KMS-11 (cell line): Measurements from ENCODE around the gene LTA.

Source experiments
- H2AFZ ChIP-seq: fragments of 200-600 bp; sonication (generic); 2 replicates; pipeline ENCODE4 v1.6.1; 2016; ENCODE audit warnings: antibody characterized with exemption, mixed run types, low read depth
- H3K27ac ChIP-seq: fragments of 200-600 bp; sonication (generic); 2 replicates; pipeline ENCODE4 v1.6.1; 2016; ENCODE audit warnings: mild to moderate bottlenecking, mixed run types
- H3K27me3 ChIP-seq: fragments of 200-600 bp; sonication (generic); 2 replicates; pipeline ENCODE4 v1.6.1; 2017; ENCODE audit warnings: mild to moderate bottlenecking, low read depth, mixed run types, moderate library complexity; ENCODE audit not compliant: insufficient read depth
- H3K36me3 ChIP-seq: fragments of 200-600 bp; sonication (generic); 2 replicates; pipeline ENCODE4 v1.6.1; 2017; ENCODE audit warnings: mild to moderate bottlenecking, mixed run types; ENCODE audit not compliant: insufficient read depth
- H3K4me1 ChIP-seq: fragments of 200-600 bp; sonication (generic); 2 replicates; pipeline ENCODE4 v1.6.1; 2016; ENCODE audit warnings: mild to moderate bottlenecking, low read depth, mixed run types; ENCODE audit not compliant: poor library complexity, severe bottlenecking
- H3K4me2 ChIP-seq: fragments of 200-600 bp; sonication (generic); 2 replicates; pipeline ENCODE4 v1.7.0; 2016; ENCODE audit warnings: mild to moderate bottlenecking, mixed run types
- H3K4me3 ChIP-seq: fragments of 200-600 bp; sonication (generic); IDR thresholded peaks from 2 replicates; pipeline ENCODE4 v1.6.1; 2017; ENCODE audit warnings: low read depth, low read length, mixed read lengths; ENCODE audit not compliant: insufficient read depth
- H3K79me2 ChIP-seq: fragments of 200-600 bp; sonication (generic); 2 replicates; pipeline ENCODE4 v1.6.1; 2016; ENCODE audit warnings: low read depth, mixed run types; ENCODE audit not compliant: insufficient read depth
- H3K9ac ChIP-seq: fragments of 200-600 bp; sonication (generic); 2 replicates; pipeline ENCODE4 v1.6.1; 2016; ENCODE audit warnings: mild to moderate bottlenecking, mixed run types
- H4K20me1 ChIP-seq: fragments of 200-600 bp; sonication (generic); 2 replicates; pipeline ENCODE4 v1.6.1; 2016; ENCODE audit warnings: mild to moderate bottlenecking, mixed run types; ENCODE audit not compliant: insufficient read depth
- TF ChIP-seq, protein P1 (sequence below): fragments of 200-600 bp; sonication (generic); conservative IDR thresholded peaks from 2 replicates; pipeline ENCODE4 v1.6.1; 2017; ENCODE audit warnings: low read depth, mild to moderate bottlenecking, antibody characterized with exemption, low read length, moderate library complexity, mixed read lengths

The LTA gene

DNA sequence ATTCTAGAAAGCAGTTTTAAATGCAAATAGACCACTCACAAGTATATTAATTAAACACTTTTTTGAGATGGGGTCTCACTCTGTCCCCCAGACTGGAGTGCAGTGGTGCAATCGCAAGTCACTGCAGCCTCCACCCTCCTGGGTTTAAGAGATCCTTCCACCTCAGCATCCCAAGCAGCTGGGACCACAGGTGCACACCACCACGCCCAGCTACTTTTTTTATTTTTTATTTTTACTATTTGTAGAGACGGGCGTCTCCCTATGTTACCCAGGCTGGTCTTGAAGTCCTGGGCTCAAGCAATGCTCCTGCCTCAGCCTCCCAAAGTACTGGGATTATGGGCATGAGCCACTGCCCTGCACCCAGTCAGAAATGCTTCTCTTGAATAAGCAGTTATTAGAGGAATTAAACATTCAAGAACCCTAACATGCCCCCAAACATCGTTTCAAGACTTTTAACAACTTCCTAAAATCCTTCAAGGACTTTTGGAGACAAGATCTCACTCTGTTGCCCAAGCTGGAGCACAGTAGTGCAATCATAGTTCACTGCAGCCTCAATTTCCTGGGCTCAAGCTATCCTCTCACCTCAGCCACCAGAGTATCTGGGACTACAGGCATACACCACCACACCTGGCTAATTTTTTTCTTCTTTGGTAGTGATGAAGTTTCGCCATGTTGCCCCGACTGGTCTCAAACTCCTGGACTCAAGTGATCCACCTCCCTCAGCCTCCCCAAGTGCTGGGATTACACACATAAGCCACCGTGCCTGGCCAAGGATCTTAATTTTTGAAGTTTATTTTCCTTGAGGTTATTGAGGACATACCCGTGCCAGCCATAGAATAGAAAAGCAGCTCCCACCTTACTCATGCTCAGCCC, 40.1 kb upstream of the LTA start:
- H3K36me3 ChIP-seq = peaks cover 8% of the 10 kb centered on the region; the same call in 1 of the 2 replicates
- H3K79me2 ChIP-seq = peaks cover 13% of the 10 kb centered on the region; the same call in 1 of the 2 replicates
- no peak overlapping the region for H3K4me2 ChIP-seq
- no peaks in the 10 kb centered on the region for H3K4me1 ChIP-seq
- peaks cover 10% of the 10 kb centered on the region for H4K20me1 ChIP-seq
- no peak overlapping the region for H2AFZ ChIP-seq
- no peak overlapping the region for H3K4me3 ChIP-seq
- TF ChIP-seq, protein P1, sequence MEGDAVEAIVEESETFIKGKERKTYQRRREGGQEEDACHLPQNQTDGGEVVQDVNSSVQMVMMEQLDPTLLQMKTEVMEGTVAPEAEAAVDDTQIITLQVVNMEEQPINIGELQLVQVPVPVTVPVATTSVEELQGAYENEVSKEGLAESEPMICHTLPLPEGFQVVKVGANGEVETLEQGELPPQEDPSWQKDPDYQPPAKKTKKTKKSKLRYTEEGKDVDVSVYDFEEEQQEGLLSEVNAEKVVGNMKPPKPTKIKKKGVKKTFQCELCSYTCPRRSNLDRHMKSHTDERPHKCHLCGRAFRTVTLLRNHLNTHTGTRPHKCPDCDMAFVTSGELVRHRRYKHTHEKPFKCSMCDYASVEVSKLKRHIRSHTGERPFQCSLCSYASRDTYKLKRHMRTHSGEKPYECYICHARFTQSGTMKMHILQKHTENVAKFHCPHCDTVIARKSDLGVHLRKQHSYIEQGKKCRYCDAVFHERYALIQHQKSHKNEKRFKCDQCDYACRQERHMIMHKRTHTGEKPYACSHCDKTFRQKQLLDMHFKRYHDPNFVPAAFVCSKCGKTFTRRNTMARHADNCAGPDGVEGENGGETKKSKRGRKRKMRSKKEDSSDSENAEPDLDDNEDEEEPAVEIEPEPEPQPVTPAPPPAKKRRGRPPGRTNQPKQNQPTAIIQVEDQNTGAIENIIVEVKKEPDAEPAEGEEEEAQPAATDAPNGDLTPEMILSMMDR = no peak
- H3K9ac ChIP-seq = no peak overlapping the region
- no peak overlapping the region for H3K27ac ChIP-seq
- H3K27me3 ChIP-seq = no peaks in the 10 kb centered on the region

DNA sequence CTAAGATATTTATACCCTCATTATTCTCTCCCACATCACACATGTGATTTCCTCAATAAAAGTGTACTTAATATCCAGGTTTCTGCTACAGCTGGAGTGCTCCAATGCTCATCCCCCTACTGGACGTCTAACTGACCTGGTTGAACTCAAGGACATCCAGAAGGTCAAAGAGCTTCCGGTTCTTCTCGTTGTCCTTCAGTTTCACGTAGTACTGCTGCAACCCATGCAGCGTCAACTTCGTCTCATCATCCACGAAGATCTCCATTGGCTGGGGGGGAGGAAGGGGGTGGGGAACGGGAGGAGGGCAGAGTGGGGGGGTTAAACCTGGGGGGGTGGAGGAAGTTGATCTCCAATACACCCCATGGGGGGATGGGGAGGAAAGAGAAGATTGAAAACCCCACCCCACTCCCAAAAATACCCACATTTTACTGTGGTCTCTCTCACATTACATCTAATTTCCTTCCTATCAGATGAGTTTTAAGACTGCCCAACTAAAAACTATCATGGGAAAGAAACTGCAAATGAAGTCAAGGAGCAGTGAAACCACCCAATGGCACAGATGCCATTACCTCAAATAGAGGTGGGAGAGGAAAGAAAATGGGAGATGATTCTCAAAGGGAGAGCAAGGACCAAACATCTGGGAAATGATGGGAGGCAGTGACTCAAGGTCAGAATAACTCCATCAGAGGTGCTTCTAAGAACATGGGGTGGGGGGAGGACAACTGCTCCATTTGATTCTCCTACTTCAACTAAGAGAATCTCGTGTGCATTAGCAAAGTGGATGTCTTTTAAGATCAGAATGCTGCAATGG, 39.2 kb upstream of the LTA start:
- Histone ChIP-seq H3K9ac (no peak overlapping the region), H3K36me3 (peaks cover 14% of the 10 kb centered on the region; the same call in 1 of the 2 replicates), H3K4me2 (no peak overlapping the region), H3K4me1 (peaks cover 6% of the 10 kb centered on the region), H3K27ac (no peak overlapping the region), H2AFZ (no peak overlapping the region), H3K27me3 (no peaks in the 10 kb centered on the region), H4K20me1 (peaks cover 14% of the 10 kb centered on the region), H3K79me2 (peaks cover 21% of the 10 kb centered on the region; the same call in 1 of the 2 replicates), H3K4me3 (no peak overlapping the region)
- TF ChIP-seq, protein P1 = no peak

DNA sequence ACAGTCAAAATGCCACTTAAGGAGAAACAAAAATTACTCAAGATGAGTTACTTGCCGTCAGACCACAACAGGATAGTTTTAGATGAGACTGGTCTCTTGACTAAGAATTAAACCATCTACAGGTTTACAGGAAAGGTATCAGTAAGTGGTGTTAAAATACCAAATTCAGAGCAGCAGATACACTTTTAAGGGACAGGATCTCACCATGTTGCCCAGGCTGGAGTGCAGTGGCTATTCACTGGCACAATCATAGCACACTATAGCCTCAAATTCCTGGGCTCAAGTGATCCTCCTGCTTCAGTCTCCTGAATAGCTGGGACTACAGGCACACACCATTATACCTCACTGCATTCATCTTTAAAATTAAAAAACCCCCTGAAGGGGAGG, 38.6 kb upstream of the LTA start:
- Histone ChIP-seq H3K4me2 (no peak overlapping the region), H4K20me1 (peaks cover 18% of the 10 kb centered on the region), H3K27me3 (no peaks in the 10 kb centered on the region), H3K27ac (no peak overlapping the region), H2AFZ (no peak overlapping the region), H3K79me2 (peaks cover 27% of the 10 kb centered on the region), H3K9ac (no peak overlapping the region), H3K36me3 (peaks cover 19% of the 10 kb centered on the region; the same call in 1 of the 2 replicates), H3K4me3 (no peak overlapping the region), H3K4me1 (peaks cover 12% of the 10 kb centered on the region)
- TF ChIP-seq, protein P1 = no peak

DNA sequence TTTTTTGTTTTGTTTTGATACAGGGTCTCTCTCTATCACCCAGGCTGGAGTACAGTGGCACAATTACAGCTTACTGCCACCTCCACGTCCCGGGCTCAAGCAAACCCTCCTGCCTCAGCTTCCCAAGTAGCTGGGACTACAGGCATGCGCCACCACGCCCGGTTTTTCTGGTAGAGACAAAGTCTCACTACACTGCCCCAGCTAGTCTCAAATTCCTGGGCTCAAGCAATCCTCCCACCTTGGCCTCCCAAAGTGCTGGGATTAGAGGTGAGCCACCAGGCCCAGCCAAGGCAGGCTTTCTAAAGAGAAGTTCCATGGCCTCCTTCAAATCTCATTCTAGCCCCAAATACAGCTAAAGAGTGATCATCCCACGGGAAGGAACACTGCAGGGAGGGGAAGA, 38.1 kb upstream of the LTA start:
- Histone ChIP-seq H3K4me3 (no peak overlapping the region), H3K9ac (no peak overlapping the region), H3K27me3 (no peaks in the 10 kb centered on the region), H2AFZ (no peak overlapping the region), H3K36me3 (peaks cover 21% of the 10 kb centered on the region; the same call in 1 of the 2 replicates), H4K20me1 (peaks cover 24% of the 10 kb centered on the region), H3K4me2 (no peak overlapping the region), H3K27ac (no peak overlapping the region), H3K79me2 (peaks cover 33% of the 10 kb centered on the region), H3K4me1 (peaks cover 17% of the 10 kb centered on the region)
- TF ChIP-seq, protein P1 = no peak
